H9 (cell line): Measurements from ENCODE around the gene LRMDA. TPM values are rescaled to one million over a fixed set of nuclear protein-coding genes. Genes with fewer than 3 reads are reported as not detected.

Source experiments
- DNase-seq: peaks from one replicate; pipeline ENCODE4 v3.0.0-alpha.2; 2017
- H2AFZ ChIP-seq: one replicate; pipeline ENCODE4 v1.6.1; 2013; ENCODE audit warnings: mild to moderate bottlenecking, low read length, control low read depth, moderate library complexity
- H2AK5ac ChIP-seq: 2 replicates; pipeline ENCODE4 v1.6.1; 2013; ENCODE audit warnings: low read length, control low read depth, mixed read lengths; ENCODE audit not compliant: insufficient read length
- H2BK120ac ChIP-seq: one replicate; pipeline ENCODE4 v1.6.1; 2013; ENCODE audit warnings: low read depth, mild to moderate bottlenecking, low read length, control low read depth, inconsistent platforms; ENCODE audit not compliant: poor library complexity, severe bottlenecking
- H2BK12ac ChIP-seq: 2 replicates; pipeline ENCODE4 v1.6.1; 2013; ENCODE audit warnings: low read length, control low read depth, mixed read lengths, low read depth; ENCODE audit not compliant: insufficient read length
- H2BK15ac ChIP-seq: 2 replicates; pipeline ENCODE4 v1.6.1; 2013; ENCODE audit warnings: low read depth, low read length, control low read depth
- H2BK20ac ChIP-seq: one replicate; pipeline ENCODE4 v1.6.1; 2013; ENCODE audit warnings: low read depth, mild to moderate bottlenecking, low read length, control low read depth, inconsistent platforms; ENCODE audit not compliant: poor library complexity, severe bottlenecking
- H2BK5ac ChIP-seq: 2 replicates; pipeline ENCODE4 v1.6.1; 2013; ENCODE audit warnings: low read length, control low read depth, mixed read lengths; ENCODE audit not compliant: insufficient read length
- H3K14ac ChIP-seq: 2 replicates; pipeline ENCODE4 v1.6.1; 2013; ENCODE audit warnings: low read length, control low read depth; ENCODE audit not compliant: insufficient read depth
- H3K18ac ChIP-seq: 2 replicates; pipeline ENCODE4 v1.6.1; 2013; ENCODE audit warnings: low read depth, mild to moderate bottlenecking, mixed read lengths, low read length, control low read depth; ENCODE audit not compliant: insufficient read length
- H3K23ac ChIP-seq: 2 replicates; pipeline ENCODE4 v1.6.1; 2013; ENCODE audit warnings: low read length, control low read depth, mixed read lengths, low read depth; ENCODE audit not compliant: insufficient read length
- H3K23me2 ChIP-seq: 2 replicates; pipeline ENCODE4 v1.6.1; 2013; ENCODE audit warnings: low read depth, mild to moderate bottlenecking, mixed read lengths, low read length, control low read depth; ENCODE audit not compliant: insufficient read length, poor library complexity, severe bottlenecking
- H3K27ac ChIP-seq: 2 replicates; pipeline ENCODE4 v1.5.1; 2013; ENCODE audit warnings: low read length, control low read depth, mixed read lengths, low read depth; ENCODE audit not compliant: insufficient read length
- H3K27me3 ChIP-seq: 2 replicates; pipeline ENCODE4 v1.6.1; 2013; ENCODE audit warnings: low read length, control low read depth, inconsistent platforms; ENCODE audit not compliant: insufficient read depth
- H3K4ac ChIP-seq: 2 replicates; pipeline ENCODE4 v1.6.1; 2013; ENCODE audit warnings: low read depth, mild to moderate bottlenecking, control low read depth, inconsistent platforms, low read length, moderate library complexity
- H3K4me1 ChIP-seq: 2 replicates; pipeline ENCODE4 v1.6.1; 2013; ENCODE audit warnings: low read length, control low read depth, inconsistent platforms; ENCODE audit not compliant: insufficient read depth
- H3K4me2 ChIP-seq: 2 replicates; pipeline ENCODE4 v1.6.1; 2013; ENCODE audit warnings: low read length, control low read depth, mixed read lengths; ENCODE audit not compliant: insufficient read length, insufficient read depth
- H3K56ac ChIP-seq: 2 replicates; pipeline ENCODE4 v1.6.1; 2013; ENCODE audit warnings: low read depth, mild to moderate bottlenecking, mixed read lengths, low read length, control low read depth; ENCODE audit not compliant: insufficient read length
- H3K79me1 ChIP-seq: 2 replicates; pipeline ENCODE4 v1.6.1; 2013; ENCODE audit warnings: low read depth, mild to moderate bottlenecking, moderate library complexity, low read length, control low read depth, inconsistent platforms; ENCODE audit not compliant: insufficient read depth, poor library complexity, severe bottlenecking
- H3K79me2 ChIP-seq: 2 replicates; pipeline ENCODE4 v1.6.1; 2013; ENCODE audit warnings: low read length, control low read depth, inconsistent platforms; ENCODE audit not compliant: insufficient read depth
- H3K9ac ChIP-seq: 2 replicates; pipeline ENCODE4 v1.6.1; 2013; ENCODE audit warnings: low read length, control low read depth, mixed read lengths; ENCODE audit not compliant: insufficient read length; ENCODE audit errors: extremely low read depth
- H3K9me3 ChIP-seq: one replicate; pipeline ENCODE4 v1.6.1; 2013; ENCODE audit warnings: low read depth, low read length, inconsistent platforms; ENCODE audit not compliant: control insufficient read depth
- H3T11ph ChIP-seq: one replicate; pipeline ENCODE4 v1.6.1; 2013; ENCODE audit warnings: mild to moderate bottlenecking, low read length, control low read depth, inconsistent platforms
- H4K20me1 ChIP-seq: one replicate; pipeline ENCODE4 v1.6.1; 2013; ENCODE audit not compliant: control insufficient read depth, insufficient read length, insufficient read depth
- H4K5ac ChIP-seq: 2 replicates; pipeline ENCODE4 v1.6.1; 2013; ENCODE audit warnings: low read depth, mild to moderate bottlenecking, mixed read lengths, low read length, control low read depth; ENCODE audit not compliant: insufficient read length
- H4K8ac ChIP-seq: replicated peaks from 2 replicates; pipeline ENCODE4 v1.6.1; 2013; ENCODE audit warnings: low read length, control low read depth, mixed read lengths, low read depth; ENCODE audit not compliant: insufficient read length
- H4K91ac ChIP-seq: 2 replicates; pipeline ENCODE4 v1.6.1; 2013; ENCODE audit warnings: low read depth, mild to moderate bottlenecking, moderate library complexity, mixed read lengths, low read length, control low read depth; ENCODE audit not compliant: insufficient read length
- H3K27ac Mint-ChIP-seq, 3 experiments: 2 replicates in 2 of 3; 3 replicates in 1 of 3; pipeline ENCODE4 v1.8.0; 2020 to 2021; ENCODE audit warnings: mixed read lengths in 3 of 3, mild to moderate bottlenecking in 1 of 3, moderate library complexity in 1 of 3
- H3K27me3 Mint-ChIP-seq: 2 replicates; pipeline ENCODE4 v1.8.0; 2021; ENCODE audit warnings: low read depth, mild to moderate bottlenecking, moderate library complexity, mixed read lengths
- H3K36me3 Mint-ChIP-seq, 3 experiments: 2 replicates in 2 of 3; 3 replicates in 1 of 3; pipeline ENCODE4 v1.8.0; 2020 to 2021; ENCODE audit warnings: low read depth in 3 of 3, mixed read lengths in 3 of 3; ENCODE audit not compliant: insufficient read depth in 1 of 3
- H3K4me1 Mint-ChIP-seq, 2 experiments: 2 replicates each; pipeline ENCODE4 v1.8.0; 2020; ENCODE audit warnings: mixed read lengths in 2 of 2
- H3K4me3 Mint-ChIP-seq, 2 experiments: 2 replicates in 1 of 2; 3 replicates in 1 of 2; pipeline ENCODE4 v1.8.0; 2020 to 2021; ENCODE audit warnings: mild to moderate bottlenecking in 2 of 2, mixed read lengths in 2 of 2, moderate library complexity in 1 of 2
- H3K9me3 Mint-ChIP-seq, 2 experiments: 2 replicates in 1 of 2; 3 replicates in 1 of 2; pipeline ENCODE4 v1.8.0; 2020; ENCODE audit warnings: mild to moderate bottlenecking in 2 of 2, mixed read lengths in 2 of 2, moderate library complexity in 1 of 2
- CTCF ChIP-seq: fragments of 200-600 bp; sonication (generic); conservative IDR thresholded peaks from 3 replicates; pipeline ENCODE4 v1.8.0; 2021; ENCODE audit warnings: antibody characterized with exemption, mild to moderate bottlenecking
- WGBS: extraction: QIAGEN DNeasy Blood & Tissue Kit; methylation state at CpG from one replicate; pipeline ENCODE4 v1.1.7; 2013; ENCODE audit warnings: missing lambda C conversion rate, low lambda C conversion rate, mixed read lengths; ENCODE audit not compliant: insufficient read length; ENCODE audit errors: extremely low coverage; 5-methylcytosine and 5-hydroxymethylcytosine counted together
- total RNA-seq: library from RNA; stranded (reverse); gene quantifications from 2 replicates; pipeline ENCODE4 v1.2.1, GENCODE V29; 2021

The LRMDA gene
- total RNA-seq, 1 experiment from 2014 or later = 1.8 TPM

GRCh38 chr10:75414527-75414926 lies 16.9 kb upstream of the LRMDA start:
- no peak overlapping the region for H3K27ac Mint-ChIP-seq

More at GRCh38 chr10:75414527-75414926, 16.9 kb upstream of the LRMDA start:
- H2BK20ac ChIP-seq = no peak overlapping the region
- Mint-ChIP-seq H3K9me3 (no peaks in the 10 kb centered on the region; a peak in 1 of 5 replicates), H3K4me3 (no peak overlapping the region), H3K4me1 (peaks cover 23 to 24% of the 10 kb centered on the region in 2 experiments), H3K36me3 (no peaks in the 10 kb centered on the region; a peak in 1 of 7 replicates), H3K27me3 (peaks cover 100% of the 10 kb centered on the region)
- H3K4me1 ChIP-seq = no peaks in the 10 kb centered on the region
- no peak overlapping the region for H3K14ac ChIP-seq
- H3K79me2 ChIP-seq = no peaks in the 10 kb centered on the region
- H4K20me1 ChIP-seq = peaks cover 3% of the 10 kb centered on the region
- no peak overlapping the region for H2AFZ ChIP-seq
- H3K9me3 ChIP-seq = no peaks in the 10 kb centered on the region
- no peak overlapping the region for H3T11ph ChIP-seq
- H3K27ac ChIP-seq = no peak overlapping the region
- no peak for TF ChIP-seq CTCF
- no peak overlapping the region for H3K4me2 ChIP-seq
- DNase-seq = no peak
- H2BK12ac ChIP-seq = no peak overlapping the region
- no peak overlapping the region for H2BK120ac ChIP-seq
- no peak overlapping the region for H3K23ac ChIP-seq
- peaks cover 86% of the 10 kb centered on the region for H3K27me3 ChIP-seq
- H3K4ac ChIP-seq = no peak overlapping the region
- H2BK5ac ChIP-seq = no peak overlapping the region
- H4K5ac ChIP-seq = no peak overlapping the region
- H3K23me2 ChIP-seq = no peaks in the 10 kb centered on the region
- H2BK15ac ChIP-seq = no peak overlapping the region
- no peak overlapping the region for H3K18ac ChIP-seq
- no peak overlapping the region for H4K91ac ChIP-seq
- no peak overlapping the region for H3K9ac ChIP-seq
- no peak overlapping the region for H2AK5ac ChIP-seq
- no CpG with 5 or more reads among the region's 1 CpG for WGBS
- H3K56ac ChIP-seq = no peak overlapping the region
- no peaks in the 10 kb centered on the region for H3K79me1 ChIP-seq
- H4K8ac ChIP-seq = no peak overlapping the region
